ENCODE data around the gene DNAH10. TPM values are rescaled to one million over a fixed set of nuclear protein-coding genes. Genes with fewer than 3 reads are reported as not detected.

Gene DNAH10, protein sequence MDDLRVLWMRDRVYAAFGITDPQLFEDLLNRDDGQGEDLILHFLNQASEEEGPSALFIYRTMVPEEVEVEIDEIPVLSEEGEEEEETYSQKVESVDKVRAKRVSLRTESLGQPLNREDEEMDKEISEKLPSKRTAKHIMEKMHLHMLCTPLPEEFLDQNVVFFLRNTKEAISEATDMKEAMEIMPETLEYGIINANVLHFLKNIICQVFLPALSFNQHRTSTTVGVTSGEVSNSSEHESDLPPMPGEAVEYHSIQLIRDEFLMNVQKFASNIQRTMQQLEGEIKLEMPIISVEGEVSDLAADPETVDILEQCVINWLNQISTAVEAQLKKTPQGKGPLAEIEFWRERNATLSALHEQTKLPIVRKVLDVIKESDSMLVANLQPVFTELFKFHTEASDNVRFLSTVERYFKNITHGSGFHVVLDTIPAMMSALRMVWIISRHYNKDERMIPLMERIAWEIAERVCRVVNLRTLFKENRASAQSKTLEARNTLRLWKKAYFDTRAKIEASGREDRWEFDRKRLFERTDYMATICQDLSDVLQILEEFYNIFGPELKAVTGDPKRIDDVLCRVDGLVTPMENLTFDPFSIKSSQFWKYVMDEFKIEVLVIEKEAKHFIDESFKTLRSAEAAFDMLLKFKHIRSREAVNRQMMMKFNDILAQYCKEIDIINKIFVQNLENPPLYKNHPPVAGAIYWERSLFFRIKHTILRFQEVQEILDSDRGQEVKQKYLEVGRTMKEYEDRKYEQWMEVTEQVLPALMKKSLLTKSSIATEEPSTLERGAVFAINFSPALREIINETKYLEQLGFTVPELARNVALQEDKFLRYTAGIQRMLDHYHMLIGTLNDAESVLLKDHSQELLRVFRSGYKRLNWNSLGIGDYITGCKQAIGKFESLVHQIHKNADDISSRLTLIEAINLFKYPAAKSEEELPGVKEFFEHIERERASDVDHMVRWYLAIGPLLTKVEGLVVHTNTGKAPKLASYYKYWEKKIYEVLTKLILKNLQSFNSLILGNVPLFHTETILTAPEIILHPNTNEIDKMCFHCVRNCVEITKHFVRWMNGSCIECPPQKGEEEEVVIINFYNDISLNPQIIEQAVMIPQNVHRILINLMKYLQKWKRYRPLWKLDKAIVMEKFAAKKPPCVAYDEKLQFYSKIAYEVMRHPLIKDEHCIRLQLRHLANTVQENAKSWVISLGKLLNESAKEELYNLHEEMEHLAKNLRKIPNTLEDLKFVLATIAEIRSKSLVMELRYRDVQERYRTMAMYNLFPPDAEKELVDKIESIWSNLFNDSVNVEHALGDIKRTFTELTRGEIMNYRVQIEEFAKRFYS (N-terminal part only)
- total RNA-seq: under 0.01 TPM in 2 replicates

GRCh38 chr12:123761841-123762714 lies at the start of gene DNAH10:
TSS of gene DNAH10 (plus strand) at chr12:123762301. CDS start at chr12:123762337, 36 bp downstream.

DNA sequence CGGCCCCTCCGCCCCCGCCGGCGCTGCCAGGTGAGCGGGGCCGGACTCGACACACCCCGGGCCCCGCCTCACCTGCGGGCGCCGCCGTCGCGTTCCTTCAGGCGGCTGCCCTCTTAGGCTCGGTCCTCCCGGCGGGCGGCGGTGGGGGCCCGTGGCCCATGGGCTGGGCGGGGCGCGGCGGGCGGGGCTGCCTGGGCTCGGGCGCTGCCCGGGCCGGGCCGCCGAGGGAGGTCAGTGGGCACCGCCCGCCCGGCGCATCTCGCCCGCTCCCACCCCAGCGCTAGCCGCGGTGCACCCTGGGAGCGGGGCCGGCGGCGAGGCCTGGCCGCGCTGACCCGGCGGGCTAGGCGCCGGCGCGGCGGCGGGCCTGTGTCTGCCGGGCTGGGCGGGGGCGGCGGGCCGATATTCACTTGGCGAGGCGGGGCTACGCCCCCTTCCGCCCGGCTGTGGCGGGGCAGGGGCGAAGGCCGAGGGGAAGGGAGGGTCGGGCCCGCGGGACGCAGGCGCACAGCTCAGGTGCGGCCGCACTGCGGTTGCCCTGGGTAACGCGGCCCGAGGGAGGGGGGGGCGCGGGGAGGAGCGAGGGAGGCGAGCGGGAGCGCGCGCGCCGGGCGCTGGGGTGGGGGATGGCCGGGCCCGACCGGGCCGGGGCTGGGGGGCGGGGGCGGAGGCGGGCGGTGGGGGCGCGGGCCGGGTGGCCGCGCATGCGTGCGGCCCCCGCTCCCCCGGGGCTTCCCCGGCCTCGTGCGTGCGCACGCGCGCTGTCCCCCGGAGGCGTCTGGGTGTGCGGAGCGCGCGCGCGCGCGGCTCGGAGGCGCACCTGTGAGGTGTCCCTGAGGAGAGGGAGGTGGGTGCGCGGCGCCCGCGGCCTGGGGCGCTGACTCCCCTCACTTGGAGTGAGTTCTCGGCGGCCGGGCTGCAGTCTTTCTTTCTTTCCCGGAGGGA lies 210.6 kb downstream of the DNAH10 start, which contains the start of the genes CCDC92 and ZNF664:
CCDC92 (minus strand) TSS at position 375 of the 945 bp plus-strand sequence. CDS start 28,526 bp downstream, outside the sequence.
ZNF664 (plus strand) TSS at position 759 of the 945 bp plus-strand sequence. CDS start 38,930 bp downstream, outside the sequence.

Other genes with a start within 250 kb of the DNAH10 start
- 13.8 and 16.1 TPM in 2 replicates for gene RILPL1, start 228.6 kb upstream of the DNAH10 start, total RNA-seq
- 252 and 307 TPM in 2 replicates for gene TMED2, start 177.7 kb upstream of the DNAH10 start, total RNA-seq
- gene DDX55, start 160.2 kb upstream of the DNAH10 start, total RNA-seq: 11.2 and 12.1 TPM in 2 replicates
- gene EIF2B1, start 128.6 kb upstream of the DNAH10 start, total RNA-seq: 79.6 and 90.7 TPM in 2 replicates
- 37.7 and 45.8 TPM in 2 replicates for gene GTF2H3, start 128.5 kb upstream of the DNAH10 start, total RNA-seq
- 13.5 and 14.4 TPM in 2 replicates for gene TCTN2, start 91.2 kb upstream of the DNAH10 start, total RNA-seq
- gene ATP6V0A2, start 49.9 kb upstream of the DNAH10 start, total RNA-seq: 8.9 and 13.8 TPM in 2 replicates
- gene CCDC92, start 210.5 kb downstream of the DNAH10 start, total RNA-seq: 24.5 and 28.4 TPM in 2 replicates
- gene ZNF664, start 210.9 kb downstream of the DNAH10 start, total RNA-seq: 11.0 and 13.5 TPM in 2 replicates

Data from myometrial cell (primary cell).